ENCODE measurements around the gene MCAM.
A peak's percentile ranks its signal among the peaks of the same experiment; 100 is the strongest.

Gene MCAM

DNA sequence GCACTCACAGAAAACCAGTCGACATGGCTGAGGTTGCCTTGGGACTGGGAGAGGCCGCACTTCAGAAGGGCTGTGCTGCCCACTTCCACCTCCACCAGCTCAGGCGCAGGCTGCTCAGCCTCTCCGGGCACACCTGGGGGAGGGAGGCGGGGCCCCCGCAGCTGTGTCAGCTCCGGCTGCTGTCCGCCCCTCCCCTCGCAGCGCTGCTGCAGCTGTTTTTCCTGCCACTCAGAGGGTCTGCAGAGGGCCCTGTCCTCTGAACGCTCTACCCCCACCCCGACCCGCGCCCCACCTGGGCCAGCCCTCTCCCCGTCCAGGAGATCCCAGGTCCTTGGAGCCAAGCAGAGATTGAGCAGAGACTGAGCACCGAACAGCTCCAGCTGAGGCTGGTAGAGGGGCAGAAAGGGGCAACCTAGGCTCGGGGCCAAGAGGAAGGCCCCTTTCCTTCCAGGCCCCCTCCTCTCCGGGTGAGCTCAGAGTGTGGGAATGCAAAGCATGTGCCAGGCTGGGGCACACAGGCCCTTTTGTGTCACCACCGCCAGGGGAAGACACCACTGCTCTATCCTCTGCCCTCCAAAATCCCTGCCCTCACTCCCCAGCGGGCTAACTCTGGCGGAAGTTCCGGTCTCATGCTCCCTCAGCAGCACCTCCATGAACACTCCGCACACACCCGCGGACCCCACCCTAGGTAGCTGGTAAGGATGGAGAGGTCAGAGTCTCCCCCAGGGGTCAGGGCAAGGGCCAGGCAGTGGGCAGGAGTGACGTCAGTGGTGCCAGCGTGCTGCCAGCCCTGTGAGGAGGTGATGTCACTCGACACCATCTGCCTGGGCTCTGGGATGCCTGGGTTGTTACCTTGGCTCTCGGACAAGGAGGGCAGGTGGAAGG lies 1.6 kb downstream of the MCAM start:
- DNase-seq (ENCODE audit: low read depth): no peak
- H3K4me3 ChIP-seq (ENCODE audit: low read depth, low read length): peak overlapping the region; percentile 69

DNA sequence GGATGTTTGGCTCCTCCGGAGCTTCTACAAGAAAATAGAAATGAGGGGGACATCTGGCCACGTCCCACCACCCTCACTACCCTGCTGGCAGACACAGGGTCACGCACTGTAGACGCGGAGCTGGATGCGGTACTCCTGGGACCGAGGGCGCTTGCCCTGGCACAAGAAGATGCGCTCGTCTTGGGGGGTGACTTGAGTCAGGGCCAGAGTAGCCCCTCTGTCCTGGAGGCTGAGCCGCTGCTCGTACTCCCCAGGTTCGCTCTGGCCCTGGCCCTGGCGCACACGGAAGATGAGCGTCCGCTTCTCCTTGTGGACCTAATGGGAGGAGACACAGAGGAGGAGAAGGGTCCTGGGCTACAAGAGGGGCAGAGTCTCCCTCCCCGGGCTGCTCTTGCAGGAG lies 2.2 kb downstream of the MCAM start:
- no peak for DNase-seq (ENCODE audit: low read depth)
- H3K4me3 ChIP-seq (ENCODE audit: low read depth, low read length): no peak overlapping the region

- H3K4me3 ChIP-seq (ENCODE audit: low read depth, low read length): no peak overlapping the region
- no peak for DNase-seq (ENCODE audit: low read depth)
Measured at GRCh38 chr11:119310682-119311052, 6.3 kb downstream of the MCAM start.

- no peak overlapping the region for H3K4me3 ChIP-seq (ENCODE audit: low read depth, low read length)
- DNase-seq (ENCODE audit: low read depth): no peak
Measured at GRCh38 chr11:119309953-119310681, 6.8 kb downstream of the MCAM start.

GRCh38 chr11:119309411-119309810 lies 7.5 kb downstream of the MCAM start:
- H3K4me3 ChIP-seq (ENCODE audit: low read depth, low read length): no peak overlapping the region
- no peak for DNase-seq (ENCODE audit: low read depth)

GRCh38 chr11:119307974-119308373 lies 9.0 kb downstream of the MCAM start:
- H3K4me3 ChIP-seq (ENCODE audit: low read depth, low read length): no peak overlapping the region
- no peak for DNase-seq (ENCODE audit: low read depth)

- no peak overlapping the region for H3K4me3 ChIP-seq (ENCODE audit: low read depth, low read length)
Measured at GRCh38 chr11:119307219-119307618, 9.7 kb downstream of the MCAM start.

DNA sequence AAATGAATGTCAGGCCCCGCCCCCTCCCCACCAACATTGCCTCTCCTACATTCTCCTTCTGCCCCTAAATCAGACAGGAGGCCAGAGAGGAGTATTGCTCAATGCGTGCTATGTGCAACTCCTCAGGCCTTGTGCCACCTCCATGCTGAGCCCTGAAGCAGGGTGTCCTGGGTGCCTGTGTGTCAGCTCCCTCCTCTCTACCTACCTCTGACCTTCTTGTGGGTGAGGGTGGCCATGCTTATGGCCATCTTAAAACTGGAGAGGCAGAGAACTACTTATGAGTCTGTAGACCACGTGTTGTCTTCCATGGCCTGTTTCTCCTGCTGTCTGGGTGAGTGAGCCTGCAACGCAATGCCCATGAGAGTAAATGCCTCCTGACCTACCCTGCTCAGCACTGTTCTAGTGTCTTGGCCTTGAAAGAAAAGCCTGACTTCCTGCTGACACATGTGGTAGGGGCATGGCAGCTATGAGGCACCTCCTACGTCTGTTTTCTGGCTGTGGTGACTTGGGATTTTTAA lies 10.5 kb downstream of the MCAM start:
- no peak overlapping the region for H3K4me3 ChIP-seq (ENCODE audit: low read depth, low read length)
- peak; percentile 41 for DNase-seq (ENCODE audit: low read depth)

More at GRCh38 chr11:119307219-119307618, 9.7 kb downstream of the MCAM start:
- no peak for DNase-seq (ENCODE audit: low read depth)

DNA sequence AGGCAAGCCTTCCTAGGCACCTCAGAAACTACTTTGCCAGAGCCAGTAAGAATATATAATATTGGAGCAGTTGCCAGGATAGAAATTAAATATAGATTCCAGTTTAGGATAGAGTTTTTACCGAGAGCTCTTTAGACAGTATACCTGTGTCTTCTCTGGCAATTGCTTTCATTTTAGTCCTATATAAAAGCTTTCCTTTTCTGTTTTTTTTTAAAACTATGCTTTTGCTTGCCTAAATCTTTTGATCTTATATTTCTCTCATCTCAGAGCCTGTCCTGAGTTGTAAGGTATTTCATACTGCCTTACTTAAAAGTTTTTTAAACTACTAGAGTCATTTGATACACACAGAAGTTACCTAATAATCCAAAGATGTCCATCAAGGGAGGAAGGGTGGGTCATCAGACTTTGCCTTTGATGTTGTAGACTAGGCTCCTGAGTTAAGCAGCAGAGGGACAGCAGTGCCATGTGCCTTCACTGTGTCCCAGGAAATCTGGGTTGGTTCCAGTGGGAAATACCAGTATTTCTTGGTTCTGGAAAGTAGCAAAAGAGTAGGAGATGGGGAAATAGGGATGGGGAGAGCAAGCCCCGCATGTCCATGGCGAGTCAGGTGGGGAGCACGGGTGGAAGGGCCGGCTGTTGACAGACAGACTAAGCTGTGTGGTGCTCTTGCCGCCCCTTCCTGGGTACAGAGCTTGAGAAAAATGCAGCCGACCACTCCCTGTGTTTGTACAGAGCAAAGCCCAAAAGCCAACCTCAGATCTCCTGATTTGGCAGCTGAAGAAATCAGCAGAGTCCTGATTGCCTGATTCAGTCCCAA lies 11.2 kb downstream of the MCAM start:
- no peak overlapping the region for H3K4me3 ChIP-seq (ENCODE audit: low read depth, low read length)
- DNase-seq (ENCODE audit: low read depth): no peak

DNA sequence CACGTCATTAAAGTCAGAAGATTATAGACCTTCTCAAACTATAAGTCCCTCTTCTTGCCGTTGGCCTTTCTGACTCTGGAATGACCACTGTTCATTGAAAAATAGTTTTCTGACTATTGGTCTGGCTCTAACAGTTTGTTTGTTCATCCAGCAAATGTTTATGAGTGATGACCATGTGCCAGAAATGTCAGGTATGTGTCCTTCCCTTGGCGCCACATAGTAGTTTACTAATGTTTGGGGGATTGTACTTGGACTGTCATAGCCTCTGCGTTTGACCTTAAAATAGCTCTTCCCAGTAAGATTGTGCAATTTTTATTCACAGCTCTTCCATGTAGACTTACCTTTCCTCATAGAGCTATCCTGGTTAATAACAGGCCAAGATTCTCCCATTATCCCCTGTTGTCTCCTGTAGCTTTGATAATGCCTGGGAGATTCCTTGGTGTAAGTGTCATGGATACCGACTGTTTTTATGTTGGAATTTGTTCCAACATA lies 13.7 kb downstream of the MCAM start:
- H3K4me3 ChIP-seq (ENCODE audit: low read depth, low read length): no peak overlapping the region
- no peak for DNase-seq (ENCODE audit: low read depth)

DNA sequence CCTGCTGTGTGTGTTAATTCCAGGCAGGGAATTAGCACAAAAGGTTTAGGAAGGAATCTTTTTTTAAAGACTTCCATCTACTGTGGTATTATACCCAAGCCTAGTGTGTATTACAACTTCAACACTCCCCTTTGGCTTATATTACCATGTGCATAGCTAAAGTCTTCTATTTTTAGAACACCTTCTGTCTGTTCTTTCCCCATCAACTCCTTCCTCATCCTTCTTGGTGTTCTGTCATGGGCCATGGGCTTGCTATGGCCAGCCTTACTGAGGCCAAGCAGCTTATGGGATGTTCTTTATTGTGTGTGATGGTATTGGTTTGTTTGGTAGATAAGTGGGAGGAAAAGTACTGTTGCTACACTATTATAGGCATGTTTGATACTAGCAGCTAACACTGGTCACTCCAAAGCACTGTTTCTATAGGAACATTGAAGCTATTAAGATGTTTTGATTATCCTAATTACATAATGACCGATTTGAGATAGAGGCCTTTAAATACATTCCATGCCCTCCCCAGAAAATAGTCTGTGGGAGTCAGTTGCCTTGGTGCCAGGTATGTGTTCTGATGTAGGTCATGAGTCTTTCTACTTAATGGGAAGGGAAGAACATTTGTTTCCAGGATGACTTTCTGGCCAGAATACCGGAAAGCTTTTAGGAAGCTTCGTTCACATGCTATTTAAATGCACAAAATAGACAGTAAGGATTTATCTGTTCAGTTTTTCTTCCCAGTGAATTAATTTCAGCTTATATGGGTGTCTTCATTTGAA lies 16.5 kb downstream of the MCAM start:
- no peak for DNase-seq (ENCODE audit: low read depth)
- no peak overlapping the region for H3K4me3 ChIP-seq (ENCODE audit: low read depth, low read length)

- DNase-seq (ENCODE audit: low read depth): no peak
Measured at GRCh38 chr11:119299416-119299815, 17.5 kb downstream of the MCAM start.

DNA sequence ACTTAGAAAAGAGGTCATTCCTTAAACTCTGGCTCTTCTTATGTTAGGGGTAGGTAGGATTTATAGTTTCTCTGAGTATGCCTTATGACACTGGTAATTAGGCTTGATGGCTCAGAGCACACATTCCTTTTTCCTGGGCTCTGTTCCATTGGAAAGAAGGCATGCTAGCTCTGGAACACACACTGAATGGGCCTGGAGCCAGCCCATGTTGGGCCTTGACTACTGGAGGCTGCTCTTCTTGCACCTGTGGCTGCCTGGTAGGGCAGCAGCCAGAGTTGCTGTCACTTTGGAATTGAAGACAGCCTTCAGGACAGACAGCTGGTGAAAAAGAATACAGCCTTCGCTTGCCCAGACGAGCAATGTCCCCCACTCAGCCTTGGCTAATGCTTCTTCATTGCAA lies 18.2 kb downstream of the MCAM start:
- DNase-seq (ENCODE audit: low read depth): no peak
- H3K4me3 ChIP-seq (ENCODE audit: low read depth, low read length): no peak overlapping the region

More at GRCh38 chr11:119299416-119299815, 17.5 kb downstream of the MCAM start:
- no peak overlapping the region for H3K4me3 ChIP-seq (ENCODE audit: low read depth, low read length)

- no peak overlapping the region for H3K4me3 ChIP-seq (ENCODE audit: low read depth, low read length)
- DNase-seq (ENCODE audit: low read depth): no peak
Measured at GRCh38 chr11:119297938-119298337, 19.0 kb downstream of the MCAM start.

- no peak for DNase-seq (ENCODE audit: low read depth)
- H3K4me3 ChIP-seq (ENCODE audit: low read depth, low read length): no peak overlapping the region
Measured at GRCh38 chr11:119295178-119295577, 21.8 kb downstream of the MCAM start.

GRCh38 chr11:119293461-119293860 lies 23.5 kb downstream of the MCAM start:
- DNase-seq (ENCODE audit: low read depth): no peak
- H3K4me3 ChIP-seq (ENCODE audit: low read depth, low read length): no peak overlapping the region

DNA sequence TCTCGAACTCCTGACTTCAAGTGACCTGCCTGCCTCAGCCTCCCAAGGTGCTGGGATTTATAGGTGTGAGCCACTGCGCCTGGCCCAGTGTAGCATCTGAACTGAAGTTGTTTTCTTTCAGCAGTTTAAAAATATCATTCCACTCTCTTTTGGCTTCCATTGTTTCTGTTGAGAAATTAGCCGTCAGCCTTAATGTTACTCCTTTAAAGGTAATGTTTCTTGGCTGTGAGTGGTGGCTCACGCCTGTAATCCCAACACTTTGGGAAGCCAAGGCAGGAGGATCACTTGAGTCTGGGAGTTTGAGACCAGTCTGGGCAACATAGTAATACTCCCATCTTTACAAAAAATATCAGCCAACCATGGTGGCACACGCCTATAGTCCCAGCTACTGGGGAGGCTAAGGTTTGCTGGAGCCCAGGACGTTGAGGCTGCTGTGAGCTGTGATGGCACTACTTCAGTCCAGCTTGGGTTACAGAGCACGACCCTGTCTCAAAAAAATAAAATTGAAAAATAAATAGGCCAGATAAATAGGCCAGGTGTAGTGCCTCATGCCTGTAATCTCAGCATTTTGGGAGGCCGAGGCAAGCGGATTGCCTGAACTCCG lies 25.9 kb downstream of the MCAM start:
- DNase-seq (ENCODE audit: low read depth): no peak
- no peak overlapping the region for H3K4me3 ChIP-seq (ENCODE audit: low read depth, low read length)

GRCh38 chr11:119288219-119288618 lies 28.7 kb downstream of the MCAM start:
- H3K4me3 ChIP-seq (ENCODE audit: low read depth, low read length): no peak overlapping the region
- DNase-seq (ENCODE audit: low read depth): no peak
